Measurements from ENCODE around the gene TSPAN12.
"Not testable (repeated sequence)": the region's sequence is repeated elsewhere in the genome, so short reads cannot be mapped to it uniquely, and the experiment has no call there.

Gene TSPAN12

DNA sequence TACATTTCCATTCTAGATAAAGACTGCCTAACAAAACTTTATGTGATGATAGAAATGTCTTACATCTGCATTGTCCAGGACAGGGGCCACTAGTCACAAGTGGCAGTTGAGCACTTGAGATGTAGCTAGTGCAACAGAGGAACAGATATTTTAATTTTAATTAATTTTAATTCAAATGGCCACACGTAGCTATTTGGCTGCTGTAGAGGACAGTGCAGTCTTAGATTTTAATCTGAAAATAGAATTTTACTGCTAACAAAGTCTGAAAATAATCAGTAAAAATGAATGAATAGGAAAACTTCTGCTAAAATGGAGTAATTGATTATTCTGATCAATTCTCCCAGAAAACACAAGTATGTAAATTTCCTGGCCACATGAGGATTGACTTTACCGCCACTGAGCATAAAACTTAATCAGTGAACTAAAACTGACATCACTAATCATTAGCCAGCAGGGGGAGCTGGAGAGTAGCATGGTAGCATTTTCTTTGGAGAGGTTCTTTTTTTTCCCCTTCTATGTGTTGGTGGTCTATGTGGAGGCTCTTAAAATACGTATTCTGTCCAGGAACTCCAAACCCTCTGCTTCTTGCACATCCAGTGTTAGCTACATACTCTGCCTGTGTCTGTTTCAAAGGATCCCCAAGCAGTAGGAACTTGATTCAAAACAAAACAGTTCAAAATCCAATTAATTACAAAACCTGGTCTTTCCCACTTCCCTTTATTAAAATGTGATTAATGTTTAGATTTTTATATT, 52.1 kb downstream of the TSPAN12 start:
- no peak for DNase-seq

GRCh38 chr7:120802751-120803150, 55.2 kb downstream of the TSPAN12 start:
- no peak for DNase-seq

DNA sequence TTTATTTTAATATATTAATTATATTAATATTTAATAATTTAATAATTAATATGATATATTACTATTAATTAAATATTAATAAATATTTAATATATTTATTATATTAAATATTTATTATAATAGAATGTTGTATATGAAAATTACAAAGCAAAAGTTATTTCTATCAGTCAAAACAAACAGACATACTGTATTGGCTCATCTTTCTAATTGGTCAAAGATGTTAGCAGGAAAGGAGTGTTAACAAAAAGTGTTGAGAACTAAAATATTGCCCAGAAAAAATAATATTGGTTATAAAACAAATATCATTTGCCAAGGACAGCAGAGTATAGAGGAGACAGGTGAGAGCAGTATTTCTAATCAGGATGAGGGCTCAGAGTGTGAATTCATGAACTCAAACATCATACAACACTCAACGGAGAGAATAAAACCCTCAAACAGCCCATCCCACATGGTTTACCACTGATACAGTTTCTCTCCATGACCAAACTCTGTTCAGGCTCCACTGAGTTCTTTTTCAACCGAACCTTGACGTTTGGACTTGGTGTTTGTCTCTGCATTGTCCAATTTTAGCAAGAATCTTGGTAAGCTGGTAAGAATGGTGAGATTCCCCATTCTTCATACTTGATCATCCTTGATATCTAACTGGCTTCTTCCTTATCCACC, 58.0 kb downstream of the TSPAN12 start:
- no peak for DNase-seq

GRCh38 chr7:120799147-120799546, 58.8 kb downstream of the TSPAN12 start:
- no peak for DNase-seq

DNA sequence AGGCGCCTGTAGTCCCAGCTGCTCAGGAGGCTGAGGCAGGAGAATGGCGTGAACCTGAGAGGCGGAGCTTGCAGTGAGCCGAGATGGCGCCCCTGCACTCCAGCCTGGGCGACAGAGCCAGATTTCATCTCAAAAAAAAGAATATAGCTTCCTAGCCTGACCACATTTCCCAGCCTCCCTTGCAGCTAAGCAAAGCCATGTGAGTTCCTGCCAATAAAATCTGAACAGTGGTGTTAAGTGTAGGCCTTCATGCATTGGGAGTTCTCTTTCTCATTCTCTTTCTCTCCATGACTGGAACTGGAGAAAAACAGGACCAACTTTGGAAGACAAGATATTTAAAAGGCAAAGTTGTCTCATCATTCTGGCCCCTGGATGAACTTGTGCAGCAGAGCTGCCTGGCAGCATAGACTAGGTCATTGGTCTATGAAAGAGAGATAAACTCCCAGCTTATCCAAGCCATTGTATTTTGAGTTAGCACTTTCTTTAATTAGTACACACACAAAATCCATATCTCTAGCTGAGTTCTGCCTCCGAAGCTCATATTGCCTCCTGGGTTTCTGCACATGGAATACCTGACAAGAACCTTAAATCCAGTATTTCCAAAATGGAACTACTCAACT, 60.8 kb downstream of the TSPAN12 start:
- no peak for DNase-seq

- no peak for DNase-seq
Measured at GRCh38 chr7:120794106-120794729, 63.7 kb downstream of the TSPAN12 start.

- no peak for DNase-seq
Measured at GRCh38 chr7:120793213-120793936, 64.6 kb downstream of the TSPAN12 start.

DNA sequence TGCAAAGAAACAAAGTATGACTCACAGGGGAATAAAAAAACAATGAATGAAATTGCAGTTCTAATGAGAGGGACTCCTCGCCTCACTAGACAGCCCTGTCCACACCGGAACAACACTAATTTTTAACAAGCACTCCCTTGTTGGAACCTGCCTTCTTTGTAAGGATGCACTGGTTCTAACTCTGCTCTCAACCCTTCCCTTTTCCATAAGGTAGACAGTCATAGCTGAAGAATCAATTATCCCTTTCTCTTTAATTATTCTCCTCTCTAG, 65.1 kb downstream of the TSPAN12 start:
- DNase-seq, result no peak

GRCh38 chr7:120792091-120792860, 65.7 kb downstream of the TSPAN12 start:
- DNase-seq, result no peak

DNA sequence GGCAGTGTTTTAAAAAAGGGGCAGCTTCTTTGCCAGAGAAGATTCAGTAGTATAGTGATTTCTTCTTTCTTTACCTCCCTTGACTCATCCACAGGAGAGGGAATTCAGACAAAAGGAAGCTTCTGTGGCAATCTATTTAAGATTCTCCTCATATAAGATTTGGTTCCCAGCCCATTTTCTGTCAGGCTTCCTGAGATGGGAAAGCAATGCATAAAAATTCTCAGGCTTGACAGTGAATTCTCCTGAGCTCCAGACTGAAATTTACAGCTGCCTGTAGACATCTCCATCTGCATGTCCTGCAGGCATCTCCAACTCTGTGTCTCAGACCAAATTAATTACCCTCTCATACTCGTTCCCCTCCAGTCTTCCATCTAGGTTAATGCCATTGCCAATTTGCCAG, 72.8 kb downstream of the TSPAN12 start:
- no peak for DNase-seq

- no peak for DNase-seq
Measured at GRCh38 chr7:120783721-120784120, 74.2 kb downstream of the TSPAN12 start.

DNA sequence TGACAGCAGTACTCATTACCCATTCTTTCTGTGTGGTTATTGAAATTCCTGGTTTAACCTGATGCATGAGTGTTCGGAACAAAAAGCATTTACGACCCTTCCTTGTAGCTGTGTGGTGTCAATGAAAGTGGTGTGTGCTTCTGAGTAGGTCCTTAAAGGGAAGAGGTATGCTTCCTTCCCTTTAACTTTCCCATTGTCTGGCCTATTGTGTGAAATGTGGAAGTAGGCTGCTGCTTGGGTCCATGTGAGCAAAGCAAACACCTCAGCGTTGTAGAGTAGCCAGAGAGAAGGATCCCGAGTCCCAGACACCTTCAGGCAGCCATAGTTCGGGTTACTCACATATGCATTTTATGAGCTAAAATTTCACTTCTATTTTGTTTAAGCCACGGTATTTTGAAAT, 74.7 kb downstream of the TSPAN12 start:
- no peak for DNase-seq

DNA sequence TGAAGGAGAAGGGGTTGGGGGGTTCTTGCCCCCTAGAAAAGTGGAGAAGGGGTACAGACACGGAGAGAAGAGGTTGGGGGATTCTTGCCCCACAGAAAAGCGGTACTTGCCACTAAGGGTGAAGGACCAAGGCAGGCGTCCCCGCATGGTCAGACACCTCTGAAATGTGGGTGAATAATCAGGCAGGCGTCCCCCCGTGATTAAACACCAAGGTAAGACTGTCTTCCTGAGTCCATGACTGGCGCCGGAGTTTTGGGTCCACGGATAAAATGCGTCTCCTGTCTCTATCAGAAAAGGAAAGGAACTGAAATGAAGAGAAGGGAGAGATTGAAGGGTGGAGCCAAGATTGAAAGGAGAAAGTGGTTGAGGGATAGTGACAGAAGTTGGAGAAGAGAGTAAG, 76.0 kb downstream of the TSPAN12 start:
- DNase-seq, result not testable (repeated sequence)

DNA sequence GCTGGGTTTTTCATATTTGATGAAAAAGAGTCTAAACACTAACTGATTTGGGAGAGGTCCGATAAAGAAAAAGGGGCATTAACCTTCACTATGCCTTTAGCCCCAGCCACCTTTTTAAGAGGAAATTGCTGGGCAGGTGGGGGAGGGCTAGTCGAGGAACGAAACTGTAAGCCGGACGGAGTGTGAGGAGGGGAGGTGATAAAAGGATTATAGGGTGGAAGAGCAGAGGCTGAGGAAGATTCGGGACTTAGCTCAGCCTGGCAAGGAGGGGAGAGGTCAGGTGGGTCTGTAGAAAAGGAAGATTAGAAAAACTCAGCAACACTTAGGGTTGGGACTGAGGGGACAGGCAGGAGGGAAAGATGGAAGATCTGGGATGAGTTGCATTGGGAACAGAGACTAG, 77.0 kb downstream of the TSPAN12 start:
- DNase-seq, result no peak

DNA sequence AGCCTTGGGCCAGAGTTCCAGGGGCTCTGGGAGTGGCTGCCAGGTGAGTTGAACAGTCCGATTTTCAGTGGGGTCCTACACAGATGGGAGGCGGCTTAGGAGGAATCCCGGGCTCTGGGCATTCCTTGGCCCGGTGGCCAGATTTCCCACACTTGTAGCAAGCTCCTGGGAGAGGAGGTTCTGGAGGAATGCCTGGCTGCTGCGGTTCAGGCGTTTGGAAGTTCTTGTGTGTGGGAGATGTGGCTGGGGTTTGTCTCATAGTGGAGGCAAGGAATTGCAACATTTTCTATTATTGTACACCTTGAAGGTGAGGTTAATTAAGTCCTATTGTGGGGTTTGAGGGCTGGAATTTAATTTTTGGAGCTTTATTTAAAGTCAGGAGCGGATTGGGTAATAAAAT, 77.5 kb downstream of the TSPAN12 start:
- DNase-seq, result not testable (repeated sequence)

DNA sequence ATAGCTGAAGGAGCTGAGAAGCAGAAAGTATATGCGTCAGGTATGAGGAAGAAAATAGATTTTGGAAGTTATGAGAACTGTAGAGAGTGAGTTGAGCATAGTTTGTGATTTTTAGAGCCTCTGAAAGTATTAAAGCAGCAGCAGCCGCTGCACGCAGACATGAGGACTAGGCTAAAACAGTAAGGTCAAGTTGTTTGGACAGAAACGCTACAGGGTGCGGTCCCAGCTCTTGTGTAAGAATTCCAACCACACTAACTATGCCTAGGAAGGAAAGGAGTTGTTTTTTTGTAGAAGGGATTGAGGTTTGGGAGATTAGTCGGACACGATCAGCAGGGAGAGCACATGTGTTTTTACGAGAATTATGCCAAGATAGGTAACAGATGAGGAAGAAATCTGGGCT, 78.9 kb downstream of the TSPAN12 start:
- DNase-seq, result not testable (repeated sequence)

DNA sequence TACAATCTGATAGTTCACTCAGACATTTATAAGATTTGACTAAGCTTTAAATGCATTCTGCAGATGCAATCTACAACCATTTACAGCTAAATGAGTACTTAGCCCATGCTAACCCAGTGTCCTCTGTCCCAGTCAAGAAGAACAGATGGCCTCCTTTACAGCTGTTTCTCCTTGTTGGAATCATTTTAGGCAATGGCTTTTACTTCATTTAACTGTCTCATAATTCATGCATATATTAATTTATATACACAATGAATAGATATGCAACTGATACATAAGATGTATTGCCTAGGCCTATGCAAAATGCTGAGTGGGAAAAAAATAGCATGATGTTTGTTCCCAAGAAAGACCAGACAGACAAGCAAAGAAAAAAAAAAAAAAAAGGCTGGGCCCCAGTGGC, 82.2 kb downstream of the TSPAN12 start:
- no peak for DNase-seq

GRCh38 chr7:120774481-120774880, 83.5 kb downstream of the TSPAN12 start:
- no peak for DNase-seq

- DNase-seq, result no peak
Measured at GRCh38 chr7:120770206-120770605, 87.7 kb downstream of the TSPAN12 start.

GRCh38 chr7:120760851-120761250, 97.1 kb downstream of the TSPAN12 start:
- no peak for DNase-seq

DNA sequence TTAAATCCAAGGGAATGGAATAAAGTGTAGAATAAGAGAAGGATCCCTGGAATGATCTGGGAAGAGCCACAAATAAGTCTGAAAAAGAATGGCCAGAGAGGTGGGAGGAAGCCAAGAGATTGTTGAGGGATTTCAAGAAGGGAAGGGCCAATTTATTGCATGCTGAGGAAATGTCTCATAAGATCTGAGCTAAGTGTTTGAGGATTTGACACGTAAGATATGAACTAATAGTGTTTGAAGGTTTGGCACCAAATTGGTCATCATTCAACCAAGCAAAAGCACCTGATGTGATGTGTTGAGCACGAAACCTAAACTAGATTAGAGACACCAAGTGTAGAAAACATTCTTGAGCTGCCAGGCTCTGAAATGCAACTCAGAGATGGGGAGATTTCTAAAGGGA, 97.9 kb downstream of the TSPAN12 start:
- no peak for DNase-seq

DNA sequence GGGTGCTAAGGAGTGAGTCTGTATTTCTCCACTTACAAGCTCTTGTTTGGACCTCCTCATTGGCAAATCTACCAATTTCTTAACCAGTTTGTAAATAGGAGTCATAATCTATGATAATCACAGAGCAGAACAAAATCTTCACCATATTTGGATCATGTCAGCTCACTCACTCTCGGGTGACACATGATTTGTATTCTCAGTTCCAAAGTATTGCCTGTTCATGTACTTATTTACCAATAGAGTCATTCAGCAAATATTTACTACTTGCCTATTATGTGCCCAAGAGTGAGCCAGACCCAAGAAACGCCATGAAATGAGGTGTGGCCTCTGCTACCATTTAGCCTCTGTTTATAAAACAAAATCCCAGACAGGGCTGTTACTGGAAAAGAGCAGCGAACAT, 114.8 kb downstream of the TSPAN12 start:
- DNase-seq, result no peak

GRCh38 chr7:120742372-120742771, 115.6 kb downstream of the TSPAN12 start:
- no peak for DNase-seq
